MM.1S (cell line): ENCODE data around the gene PCIF1.
A peak's percentile ranks its signal among the peaks of the same experiment; 100 is the strongest.

ENCODE experiments used
- DNase-seq: peaks from one replicate; pipeline ENCODE4 v3.0.0-alpha.2; 2015
- H2AFZ ChIP-seq: fragments of 300-600 bp; sonication (generic); 2 replicates; pipeline ENCODE4 v1.6.0; 2016; ENCODE audit warnings: antibody characterized with exemption, low read length
- H3F3A ChIP-seq: fragments of 300-600 bp; sonication (generic); 2 replicates; pipeline ENCODE4 v1.6.1; 2016; ENCODE audit warnings: mild to moderate bottlenecking, antibody characterized with exemption, low read length, moderate library complexity, mixed read lengths; ENCODE audit not compliant: insufficient read depth
- H3K27ac ChIP-seq: fragments of 300-600 bp; sonication (generic); 2 replicates; pipeline ENCODE4 v1.5.1; 2016; ENCODE audit warnings: mild to moderate bottlenecking, low read length
- H3K27me3 ChIP-seq: fragments of 300-600 bp; sonication (generic); replicated peaks from 2 replicates; pipeline ENCODE4 v1.6.0; 2016; ENCODE audit warnings: low read length; ENCODE audit not compliant: insufficient read depth
- H3K36me3 ChIP-seq: fragments of 300-600 bp; sonication (generic); replicated peaks from 2 replicates; pipeline ENCODE4 v1.6.1; 2016; ENCODE audit warnings: mild to moderate bottlenecking, low read length, mixed read lengths; ENCODE audit not compliant: insufficient read depth
- H3K4me1 ChIP-seq: fragments of 300-600 bp; sonication (generic); 2 replicates; pipeline ENCODE4 v1.6.1; 2016; ENCODE audit warnings: low read length, mixed read lengths
- H3K4me2 ChIP-seq: fragments of 300-600 bp; sonication (generic); 2 replicates; pipeline ENCODE4 v1.6.0; 2016; ENCODE audit warnings: low read depth, low read length
- H3K4me3 ChIP-seq: fragments of 300-600 bp; sonication (generic); 2 replicates; pipeline ENCODE4 v1.5.1; 2016; ENCODE audit warnings: low read length, mixed read lengths
- H3K79me2 ChIP-seq: fragments of 300-600 bp; sonication (generic); 2 replicates; pipeline ENCODE4 v1.6.1; 2016; ENCODE audit warnings: mixed run types, low read length, mixed read lengths
- H3K9ac ChIP-seq: fragments of 300-600 bp; sonication (generic); 2 replicates; pipeline ENCODE4 v1.6.1; 2016; ENCODE audit warnings: low read length, mixed read lengths
- H3K9me2 ChIP-seq: fragments of 300-600 bp; sonication (generic); replicated peaks from 2 replicates; pipeline ENCODE4 v1.6.1; 2016; ENCODE audit warnings: mild to moderate bottlenecking, low read length, mixed read lengths; ENCODE audit not compliant: insufficient read depth
- H3K9me3 ChIP-seq: fragments of 300-600 bp; sonication (generic); replicated peaks from 2 replicates; pipeline ENCODE4 v1.6.1; 2016; ENCODE audit warnings: mild to moderate bottlenecking, low read length, mixed read lengths; ENCODE audit not compliant: insufficient read depth
- H4K20me1 ChIP-seq: fragments of 300-600 bp; sonication (generic); 2 replicates; pipeline ENCODE4 v1.6.1; 2016; ENCODE audit warnings: mild to moderate bottlenecking, low read length, moderate library complexity, mixed read lengths; ENCODE audit not compliant: insufficient read depth
- CTCF ChIP-seq: fragments of 300-600 bp; sonication (generic); IDR thresholded peaks from 2 replicates; pipeline ENCODE4 v1.5.1; 2016; ENCODE audit warnings: antibody characterized with exemption, low read length, mixed read lengths
- EZH2 ChIP-seq: fragments of 300-600 bp; sonication (generic); optimal IDR thresholded peaks from 2 replicates; pipeline ENCODE3; 2017; ENCODE audit warnings: low read depth, mild to moderate bottlenecking, antibody characterized with exemption, low read length, mixed read lengths
- EZH2phosphoT487 ChIP-seq: fragments of 300-600 bp; sonication (generic); IDR thresholded peaks from 2 replicates; pipeline ENCODE4 v1.6.1; 2018; ENCODE audit warnings: antibody characterized with exemption, low read length

Gene PCIF1

DNA sequence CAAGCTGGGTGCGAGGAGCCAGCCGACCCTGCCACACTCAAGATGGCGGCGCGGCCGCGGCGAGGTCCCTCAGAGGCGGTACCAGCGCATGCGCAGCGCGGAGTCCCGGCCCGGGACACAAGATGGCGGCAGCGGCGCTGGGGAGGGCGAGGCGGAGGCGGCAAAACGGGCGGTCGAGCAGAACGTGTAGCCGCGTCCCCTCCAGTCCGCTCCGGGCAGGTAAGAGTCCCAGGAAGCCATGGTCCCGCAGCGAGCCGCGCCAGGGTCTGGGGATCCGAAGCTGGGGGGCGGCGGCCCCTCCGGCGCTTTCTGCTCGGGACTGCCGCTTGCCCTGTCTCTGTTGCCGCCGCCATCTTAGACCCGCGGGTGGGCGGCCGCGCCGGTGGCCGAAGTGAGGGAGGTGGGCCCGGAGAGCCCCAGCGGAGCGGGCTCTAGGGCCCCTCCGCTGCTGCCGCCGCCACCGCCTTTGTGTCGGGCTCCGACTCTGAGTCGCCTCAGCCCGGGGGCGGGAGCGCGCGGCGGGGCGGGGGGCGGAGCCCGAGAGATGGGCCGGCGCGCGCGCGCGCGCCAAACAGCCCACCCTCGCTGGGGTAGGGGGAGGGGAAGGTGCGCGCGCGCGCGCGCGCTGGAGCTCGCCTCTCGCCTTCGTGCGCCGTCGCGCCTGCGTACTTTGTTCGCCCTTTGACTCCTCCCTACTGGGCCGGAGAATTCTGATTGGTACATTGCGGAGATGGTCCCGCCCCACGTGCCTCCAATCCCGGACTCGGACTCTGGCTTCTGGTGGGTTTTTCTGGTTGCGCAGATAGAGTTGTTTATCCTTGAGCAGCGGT lies at the start of gene PCIF1:
PCIF1 (plus strand) TSS at position 98 of the 830 bp plus-strand sequence. CDS start 4,317 bp downstream, outside the sequence.
- peaks cover 4% of the 10 kb centered on the region; the same call in 1 of the 2 replicates for H3F3A ChIP-seq
- TF ChIP-seq CTCF: no peak
- no peak for TF ChIP-seq EZH2
- no peak for TF ChIP-seq EZH2phosphoT487
- H4K20me1 ChIP-seq: no peaks in the 10 kb centered on the region
- H3K9me2 ChIP-seq: no peaks in the 10 kb centered on the region
- no peaks in the 10 kb centered on the region for H3K27me3 ChIP-seq
- H3K9me3 ChIP-seq: no peaks in the 10 kb centered on the region
- H3K4me2 ChIP-seq: peak within 1 kb of the TSS; percentile 87
- peak; percentile 97 for DNase-seq
- peaks cover 4% of the 10 kb centered on the region; the same call in 1 of the 2 replicates for H3K4me1 ChIP-seq
- H3K4me3 ChIP-seq: peak within 1 kb of the TSS; percentile 97
- peak within 1 kb of the TSS; percentile 64 for H2AFZ ChIP-seq
- peaks cover 36% of the 10 kb centered on the region for H3K79me2 ChIP-seq
- H3K36me3 ChIP-seq: peaks cover 2% of the 10 kb centered on the region; the same call in 1 of the 2 replicates
- peak within 1 kb of the TSS; percentile 93 for H3K27ac ChIP-seq
- peak within 1 kb of the TSS; percentile 100 for H3K9ac ChIP-seq

- H3K79me2 ChIP-seq: peaks cover 14% of the 10 kb centered on the region
- TF ChIP-seq EZH2 (no peak), CTCF (no peak), EZH2phosphoT487 (no peak)
- no peaks in the 10 kb centered on the region for H4K20me1 ChIP-seq
- no peak overlapping the region for H3K9ac ChIP-seq
- no peaks in the 10 kb centered on the region for H3K9me3 ChIP-seq
- H3K27me3 ChIP-seq: no peaks in the 10 kb centered on the region
- no peak overlapping the region for H3K27ac ChIP-seq
- H3K9me2 ChIP-seq: no peaks in the 10 kb centered on the region
- H3K36me3 ChIP-seq: no peaks in the 10 kb centered on the region
- H2AFZ ChIP-seq: no peak overlapping the region
- no peak overlapping the region for H3K4me2 ChIP-seq
- H3K4me3 ChIP-seq: no peak overlapping the region
- DNase-seq: no peak
- peaks cover 6% of the 10 kb centered on the region; the same call in 1 of the 2 replicates for H3F3A ChIP-seq
- H3K4me1 ChIP-seq: no peaks in the 10 kb centered on the region
These were observed 47.7 kb upstream of the PCIF1 start for GRCh38 chr20:45886590-45887345.

DNA sequence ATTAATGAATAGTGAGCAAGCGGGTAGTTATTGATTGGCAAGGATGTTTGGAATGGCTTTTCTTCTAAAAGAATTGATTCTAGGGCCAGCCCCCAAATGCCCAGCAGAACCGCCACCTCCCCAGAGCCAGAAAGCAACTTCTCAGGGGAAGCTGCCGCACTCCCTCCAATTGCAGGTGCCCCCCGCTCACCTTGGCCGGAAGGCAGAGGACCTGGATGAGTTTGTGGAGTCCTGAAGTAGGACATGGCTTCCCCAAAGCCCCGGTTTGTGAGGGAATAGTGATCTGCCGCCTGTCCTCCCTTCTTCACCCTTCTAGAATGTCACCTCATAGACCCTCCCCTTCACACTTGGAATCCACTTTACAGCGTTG lies 47.2 kb upstream of the PCIF1 start, which contains the start of gene SPATA25:
SPATA25 (minus strand) TSS at position 277 of the 370 bp plus-strand sequence; CDS start at position 245, 32 bp downstream.
- peaks cover 17% of the 10 kb centered on the region for H3K79me2 ChIP-seq
- H3K36me3 ChIP-seq: no peaks in the 10 kb centered on the region
- H3K27me3 ChIP-seq: no peaks in the 10 kb centered on the region
- peaks cover 12% of the 10 kb centered on the region; the same call in 1 of the 2 replicates for H3F3A ChIP-seq
- H3K4me3 ChIP-seq: no peak within 1 kb of the TSS
- peaks cover 5% of the 10 kb centered on the region; the same call in 1 of the 2 replicates for H3K4me1 ChIP-seq
- no peak within 1 kb of the TSS for H2AFZ ChIP-seq
- H3K9ac ChIP-seq: no peak within 1 kb of the TSS
- no peak for DNase-seq
- no peaks in the 10 kb centered on the region for H3K9me2 ChIP-seq
- TF ChIP-seq CTCF: no peak
- no peak for TF ChIP-seq EZH2
- no peak for TF ChIP-seq EZH2phosphoT487
- no peak within 1 kb of the TSS for H3K4me2 ChIP-seq
- H3K27ac ChIP-seq: no peak within 1 kb of the TSS
- H3K9me3 ChIP-seq: no peaks in the 10 kb centered on the region
- no peaks in the 10 kb centered on the region for H4K20me1 ChIP-seq
